HepG2 (cell line): ENCODE results near the gene GALP. TPM values are rescaled to one million over a fixed set of nuclear protein-coding genes. Genes with fewer than 3 reads are reported as not detected.
"Not testable (repeated sequence)": the region's sequence is repeated elsewhere in the genome, so short reads cannot be mapped to it uniquely, and the experiment has no call there.

Source experiments
- ATAC-seq: fragments of 200-7000 bp; cut with Tn5 transposase; 3 replicates; pipeline ENCODE4 v1.9.1; 2020; ENCODE audit warnings: mild to moderate bottlenecking, moderate library complexity
- BruUV-seq: library from RNA; stranded (reverse); fragments of 400-500 nt; replicated peaks from 2 replicates; lab custom pipeline; 2021; lab: Mats Ljungman, UMichigan
- CTCF ChIA-PET: fragments of 300-600 bp; formaldehyde crosslinking; extraction: SDS; loops from one replicate; lab custom pipeline; 2021; ENCODE audit warnings: low total read pairs, inconsistent platforms, low intra/inter-chr PET ratio; lab: Yijun Ruan, JAX
- POLR2A ChIA-PET: fragments of 350-600 bp; sonication (Branson Sonifier 250); formaldehyde crosslinking; loops from one replicate; lab custom pipeline; 2020; ENCODE audit warnings: antibody characterized with exemption, inconsistent platforms; lab: Yijun Ruan, JAX
- DNase-seq: peaks from one replicate; pipeline ENCODE4 v3.0.0-alpha.2; 2015; ENCODE audit warnings: low spot score
- FAIRE-seq: peaks from 3 replicates; lab custom pipeline; 2011; peaks lifted over from hg19 to GRCh38; lab: Jason Lieb, UNC
- H2AFZ ChIP-seq: one replicate; pipeline ENCODE4 v1.6.1; 2011; ENCODE audit warnings: low read length, inconsistent platforms
- H3K27ac ChIP-seq: fragments of 300-600 bp; 3 replicates; pipeline ENCODE4 v1.8.0; 2011; ENCODE audit warnings: mixed run types, mild to moderate bottlenecking, mixed read lengths, low read length, inconsistent platforms; ENCODE audit not compliant: insufficient read depth; ENCODE audit errors: extremely low read length
- H3K27me3 ChIP-seq, 2 experiments: fragments of 200-600 bp in 1 of 2; 2 replicates in 1 of 2; 3 replicates in 1 of 2; pipeline versions ENCODE4 v1.6.0 to v1.8.0; 2011; ENCODE audit warnings: low read length in 2 of 2, mild to moderate bottlenecking in 2 of 2, moderate library complexity in 2 of 2, inconsistent platforms in 1 of 2; ENCODE audit not compliant: insufficient read depth in 2 of 2, control insufficient read depth in 1 of 2
- H3K36me3 ChIP-seq, 2 experiments: fragments of 200-600 bp in 1 of 2; replicated peaks in 1 of 2; 2 replicates in 1 of 2; 3 replicates in 1 of 2; pipeline versions ENCODE4 v1.5.1 to v1.8.0; 2011; ENCODE audit warnings: low read length in 2 of 2, inconsistent platforms in 1 of 2; ENCODE audit not compliant: insufficient read depth in 2 of 2, control insufficient read depth in 1 of 2
- H3K4me1 ChIP-seq: 2 replicates; pipeline ENCODE4 v1.5.1; 2012; ENCODE audit warnings: low read length, inconsistent platforms; ENCODE audit not compliant: insufficient read depth
- H3K4me2 ChIP-seq: 2 replicates; pipeline ENCODE4 v1.6.0; 2011; ENCODE audit warnings: low read depth, low read length, inconsistent platforms
- H3K4me3 ChIP-seq, 3 experiments: fragments of 200-600 bp in 1 of 3; sonication (generic), shearing (Covaris generic) in 1 of 3; replicated peaks in 1 of 3; 2 replicates each; pipeline ENCODE4 v1.5.1; 2011 to 2016; ENCODE audit warnings: low read length in 3 of 3, inconsistent platforms in 2 of 3, low read depth in 2 of 3, mild to moderate bottlenecking in 2 of 3, control low read depth in 1 of 3, mixed read lengths in 1 of 3; ENCODE audit not compliant: insufficient read depth in 1 of 3
- H3K79me2 ChIP-seq: one replicate; pipeline ENCODE4 v1.6.1; 2011; ENCODE audit warnings: low read length, inconsistent platforms; ENCODE audit not compliant: insufficient read depth
- H3K9ac ChIP-seq: 2 replicates; pipeline ENCODE4 v1.6.0; 2011; ENCODE audit warnings: mild to moderate bottlenecking, low read depth, low read length, inconsistent platforms; ENCODE audit not compliant: insufficient read depth
- H3K9me3 ChIP-seq: 2 replicates; pipeline ENCODE4 v1.5.1; 2012; ENCODE audit warnings: mild to moderate bottlenecking, low read length
- H4K20me1 ChIP-seq: 2 replicates; pipeline ENCODE4 v1.6.0; 2011; ENCODE audit warnings: inconsistent platforms, mild to moderate bottlenecking, low read length, moderate library complexity; ENCODE audit not compliant: insufficient read depth
- ESRRA ChIP-seq: sonication (generic); formaldehyde crosslinking; IDR thresholded peaks from 2 replicates; pipeline ENCODE4 v1.5.1; 2020; ENCODE audit warnings: mild to moderate bottlenecking, low read depth, missing genetic modification reagents
- NCOR1 ChIP-seq: fragments of 200-600 bp; sonication (generic); IDR thresholded peaks from 2 replicates; pipeline ENCODE4 v1.7.0; 2017; ENCODE audit warnings: antibody characterized with exemption, low read length, borderline replicate concordance
- NR2C2 ChIP-seq: sonication (generic); formaldehyde crosslinking; IDR thresholded peaks from 2 replicates; pipeline ENCODE4 v1.4.0; 2020; ENCODE audit warnings: missing genetic modification reagents, mild to moderate bottlenecking, moderate library complexity, borderline replicate concordance
- NR2F6 ChIP-seq, 2 experiments: IDR thresholded peaks; 2 replicates each; pipeline ENCODE4 v1.6.1; 2016; ENCODE audit warnings: antibody characterized with exemption in 1 of 2, mild to moderate bottlenecking in 1 of 2
- ZNF281 ChIP-seq: sonication (generic); formaldehyde crosslinking; IDR thresholded peaks from 2 replicates; pipeline ENCODE4 v1.4.0; 2020; ENCODE audit warnings: missing genetic modification reagents, borderline replicate concordance
- WGBS: methylation state at CpG from one replicate; pipeline ENCODE4 v1.1.6; 2017; ENCODE audit warnings: low lambda C conversion rate; 5-methylcytosine and 5-hydroxymethylcytosine counted together
- in situ Hi-C: cut with HindIII; loops from 2 replicates; pipeline ENCODE4 v1.10.0; 2017; ENCODE audit warnings: low pct_unique_long_range_greater_than_20kb; ENCODE audit not compliant: extremely low pct_ligation_motif_present
- intact Hi-C: fragments of 100-400 bp; cut with micrococcal nuclease; formaldehyde crosslinking; loops from one replicate; pipeline ENCODE4 v1.10.0; 2022; ENCODE audit not compliant: unreplicated experiment
- polyA plus RNA-seq, 8 experiments: library from polyadenylated mRNA; depleted of rRNA in 3 of 8; stranded (reverse) in 7 of 8; unstranded in 1 of 8; fragments of >200 nt; fragmentation: Illumina TruSeq in 4 of 8; extraction: Trizol in 4 of 8; gene quantifications; 2 replicates each; pipeline versions ENCODE4 v1.2.1 to v1.2.3, GENCODE V29; 2011 to 2016; ENCODE audit warnings: low read depth in 4 of 8, missing spikeins in 1 of 8, mixed read lengths in 1 of 8; ENCODE audit not compliant: insufficient read depth in 1 of 8
- total RNA-seq, 5 experiments: library from RNA; depleted of rRNA; stranded (reverse); fragments of >200 nt; fragmentation: Illumina TruSeq; extraction: Trizol; gene quantifications; 2 replicates each; pipeline ENCODE4 v1.2.3, GENCODE V29; 2016; ENCODE audit warnings: low read depth in 1 of 5

GALP gene
- total and polyA plus RNA-seq, 2 of the 13 experiments (the other 11 are each of a cell fraction or from before 2014, with no cell fraction given), result not detected

- not testable (repeated sequence) for H3K4me3 ChIP-seq
- WGBS, result 96% methylated on average over 12 of the region's 12 CpGs
- TF ChIP-seq NR2F6 (IDR thresholded peaks at IDR 0.05), result peak; percentile 83
- 0 out of 2 replicates have a peak, but pooled peaks have one; percentile 16 for TF ChIP-seq NR2F6 (CRISPR knock-in tag; IDR thresholded peaks at IDR 0.05)
- peak; percentile 46; the same call in 1 of the 2 replicates for TF ChIP-seq NCOR1
- TF ChIP-seq ZNF281 (CRISPR knock-in tag), result peak; percentile 47; the same call in 1 of the 2 replicates
- peak; percentile 84 for TF ChIP-seq NR2C2 (CRISPR knock-in tag)
- peak; percentile 92 for TF ChIP-seq ESRRA (CRISPR knock-in tag)
- TF ChIP-seq, all 625 proteins: peak for 5; not testable (repeated sequence) for 620
- BruUV-seq, H3K4me2 ChIP-seq, in situ Hi-C loops, H3K27ac ChIP-seq, CTCF ChIA-PET, H3K9ac ChIP-seq, H2AFZ ChIP-seq, H3K27me3 ChIP-seq, intact Hi-C loops, DNase-seq, H3K9me3 ChIP-seq, FAIRE-seq, ATAC-seq, POLR2A ChIA-PET: not testable (repeated sequence)
- peaks cover 40% of the 10 kb centered on the region for H3K4me1 ChIP-seq
- H4K20me1 ChIP-seq, result peaks cover 30% of the 10 kb centered on the region; the same call in 1 of the 2 replicates
- peaks cover 10 to 50% of the 10 kb centered on the region in 2 experiments; a peak in 4 of 5 replicates for H3K36me3 ChIP-seq
- peaks cover 48% of the 10 kb centered on the region for H3K79me2 ChIP-seq
These were observed 26.7 kb upstream of the GALP start for GRCh38 chr19:56148955-56149655.
